Lower leg skin (tissue), 3 donors: ENCODE results near the gene GALNT18.

ENCODE experiments used
- CTCF ChIP-seq, 3 donors: fragments of 450-650 bp; IDR thresholded peaks; one replicate each; pipeline ENCODE4 v1.5.1; 2016; ENCODE audit warnings: antibody characterized with exemption in 3 of 3, mild to moderate bottlenecking in 3 of 3, moderate library complexity in 2 of 3
- POLR2A ChIP-seq, 2 donors: fragments of 450-650 bp; IDR thresholded peaks; one replicate each; pipeline ENCODE4 v1.6.1; 2016 to 2017; ENCODE audit warnings: antibody characterized with exemption in 2 of 2, mild to moderate bottlenecking in 1 of 2, moderate library complexity in 1 of 2

DNA sequence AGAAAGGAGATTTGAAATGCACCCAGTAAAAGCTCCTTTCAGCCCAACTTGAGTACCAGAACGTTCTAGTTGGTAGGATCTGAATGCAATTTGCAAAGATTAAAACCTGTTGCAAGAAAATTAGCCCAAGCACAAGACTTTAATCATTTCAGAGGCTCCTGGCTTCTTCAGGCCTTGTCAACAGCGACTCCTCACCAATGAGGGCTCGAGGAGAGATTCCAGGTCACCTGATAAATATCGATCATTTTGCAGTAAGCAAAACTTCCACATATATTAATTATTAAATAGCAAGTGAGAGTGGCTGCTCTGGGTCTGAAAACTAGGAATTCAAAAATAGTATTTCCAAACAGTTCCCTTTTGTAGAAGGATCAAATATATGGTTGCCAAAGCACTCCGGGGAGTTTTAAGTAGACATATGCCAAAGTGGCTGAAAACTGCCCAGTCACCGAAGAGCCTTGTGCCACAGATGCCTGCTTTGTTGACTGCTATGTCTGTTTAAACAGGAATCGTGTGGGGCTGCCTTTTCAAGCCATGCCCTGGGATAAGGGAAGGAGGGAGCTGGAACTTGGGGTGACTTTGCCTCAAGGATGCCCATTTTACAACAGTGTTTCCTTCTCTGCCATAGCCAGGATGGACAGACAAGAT, 332.7 kb downstream of the GALNT18 start:
- TF ChIP-seq CTCF (IDR thresholded peaks at IDR 0.05), result no peak
- TF ChIP-seq POLR2A (IDR thresholded peaks at IDR 0.05), result no peak
